Panc1 (cell line): ENCODE data around the gene NTNG1. TPM values are rescaled to one million over a fixed set of nuclear protein-coding genes. Genes with fewer than 3 reads are reported as not detected.

Experiments used
- ATAC-seq: fragments of 200-7000 bp; cut with Tn5 transposase; 2 replicates; pipeline ENCODE4 v1.9.1; 2020; ENCODE audit warnings: mild to moderate bottlenecking, moderate library complexity
- BruUV-seq: library from RNA; stranded (reverse); fragments of 400-500 nt; replicated peaks from 2 replicates; lab custom pipeline; 2021; lab: Mats Ljungman, UMichigan
- CTCF ChIA-PET: fragments of 300-600 bp; sonication (Branson Sonifier 250); formaldehyde crosslinking; loops from one replicate; lab custom pipeline; 2022; ENCODE audit warnings: antibody characterized with exemption; lab: Charles Lee
- POLR2A ChIA-PET: fragments of 300-600 bp; sonication (Branson Sonifier 250); formaldehyde crosslinking; loops from one replicate; lab custom pipeline; 2022; ENCODE audit warnings: antibody characterized with exemption; lab: Charles Lee
- DNase-seq: peaks from one replicate; pipeline ENCODE4 v3.0.0-alpha.2; 2010; ENCODE audit warnings: low read depth, low spot score
- H3K27ac ChIP-seq: 2 replicates; pipeline ENCODE4 v1.5.1; 2011; ENCODE audit warnings: mild to moderate bottlenecking, low read length, inconsistent platforms
- H3K27me3 ChIP-seq: fragments of 200-500 bp; sonication (Bioruptor generic); 2 replicates; pipeline ENCODE4 v1.6.0; 2014; ENCODE audit warnings: low read length, inconsistent platforms; ENCODE audit not compliant: control insufficient read depth, insufficient read depth
- H3K36me3 ChIP-seq: fragments of 200-500 bp; sonication (Bioruptor generic); 2 replicates; pipeline ENCODE4 v1.5.1; 2014; ENCODE audit warnings: inconsistent platforms, mild to moderate bottlenecking, low read length, moderate library complexity; ENCODE audit not compliant: control insufficient read depth, insufficient read depth
- H3K4me1 ChIP-seq: 2 replicates; pipeline ENCODE4 v1.5.1; 2011; ENCODE audit warnings: inconsistent platforms, mild to moderate bottlenecking, low read length, moderate library complexity; ENCODE audit not compliant: control insufficient read depth, insufficient read depth
- H3K4me3 ChIP-seq, 2 experiments: 2 replicates each; pipeline ENCODE4 v1.5.1; 2011 to 2012; ENCODE audit warnings: low read depth in 2 of 2, low read length in 2 of 2, mild to moderate bottlenecking in 2 of 2, inconsistent platforms in 1 of 2, moderate library complexity in 1 of 2
- H3K9me3 ChIP-seq: fragments of 200-500 bp; sonication (Bioruptor generic); 2 replicates; pipeline ENCODE4 v1.5.1; 2014; ENCODE audit warnings: low read depth, mild to moderate bottlenecking, inconsistent platforms, low read length, moderate library complexity; ENCODE audit not compliant: control insufficient read depth, insufficient read depth
- POLR2AphosphoS5 ChIP-seq: IDR thresholded peaks from 2 replicates; pipeline ENCODE4 v1.6.1; 2012; ENCODE audit warnings: mild to moderate bottlenecking, low read depth, low read length, moderate library complexity
- SIN3A ChIP-seq: IDR thresholded peaks from 2 replicates; pipeline ENCODE4 v1.6.1; 2012; ENCODE audit warnings: low read depth, mild to moderate bottlenecking, low read length, moderate library complexity, borderline replicate concordance; ENCODE audit not compliant: insufficient read depth
- TCF7L2 ChIP-seq: IDR thresholded peaks from 2 replicates; pipeline ENCODE4 v1.6.1; 2011; ENCODE audit warnings: mild to moderate bottlenecking, low read depth, low read length, inconsistent platforms
- in situ Hi-C: cut with HindIII; loops from 2 replicates; pipeline ENCODE4 v1.10.0; 2016; ENCODE audit warnings: low sequenced_read_pairs, low pct_unique_long_range_greater_than_20kb
- intact Hi-C: fragments of 100-400 bp; cut with micrococcal nuclease; formaldehyde crosslinking; loops from one replicate; pipeline ENCODE4 v1.10.0; 2022; ENCODE audit not compliant: unreplicated experiment
- total RNA-seq: library from RNA; stranded (reverse); gene quantifications from one replicate; pipeline ENCODE4 v1.2.1, GENCODE V29; 2021; ENCODE audit not compliant: unreplicated experiment
- TF ChIP-seq, protein P1 (sequence below): fragments of 450-650 bp; IDR thresholded peaks from 2 replicates; pipeline ENCODE4 v1.5.1; 2017; ENCODE audit warnings: mild to moderate bottlenecking
- TF ChIP-seq, protein P2 (sequence below), 2 experiments: IDR thresholded peaks; 2 replicates each; pipeline ENCODE4 v1.6.1; 2011 to 2012; ENCODE audit warnings: low read depth in 2 of 2, control low read depth in 1 of 2, low read length in 1 of 2, mild to moderate bottlenecking in 1 of 2, moderate library complexity in 1 of 2; ENCODE audit not compliant: insufficient read depth in 1 of 2

The NTNG1 gene
- total RNA-seq, 1 experiment from 2014 or later = 0.13 TPM

DNA sequence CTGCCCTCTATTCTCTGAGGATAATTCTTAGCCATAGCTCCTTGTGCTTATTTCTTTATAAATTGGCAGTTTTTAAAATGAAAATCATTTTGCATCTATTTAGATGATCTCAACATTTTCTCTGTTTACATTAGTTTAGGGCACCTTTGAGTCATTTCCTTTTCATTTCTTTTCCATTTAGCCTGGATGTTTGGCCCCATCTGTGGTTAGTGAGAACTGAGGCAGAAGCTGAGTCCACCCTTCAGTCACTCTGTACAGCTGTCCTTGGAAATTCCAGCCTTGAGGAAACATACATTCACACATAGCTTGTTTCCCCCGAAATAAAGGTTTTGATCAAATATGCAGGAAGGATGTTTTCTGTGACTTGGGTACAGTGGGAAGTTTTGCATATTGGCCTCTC, 123.7 kb downstream of the NTNG1 start:
- in situ Hi-C loops = no loop called here
- no peak overlapping the region for H3K4me3 ChIP-seq
- BruUV-seq = no TSS peak
- intact Hi-C loops = no loop called here
- H3K9me3 ChIP-seq = no peaks in the 10 kb centered on the region
- no peak for DNase-seq
- H3K27me3 ChIP-seq = no peaks in the 10 kb centered on the region
- no peak overlapping the region for H3K27ac ChIP-seq
- no peaks in the 10 kb centered on the region for H3K36me3 ChIP-seq
- no peak for ATAC-seq
- ChIA-PET CTCF (no interaction called here), POLR2A (no interaction called here)
- TF ChIP-seq, protein P1, sequence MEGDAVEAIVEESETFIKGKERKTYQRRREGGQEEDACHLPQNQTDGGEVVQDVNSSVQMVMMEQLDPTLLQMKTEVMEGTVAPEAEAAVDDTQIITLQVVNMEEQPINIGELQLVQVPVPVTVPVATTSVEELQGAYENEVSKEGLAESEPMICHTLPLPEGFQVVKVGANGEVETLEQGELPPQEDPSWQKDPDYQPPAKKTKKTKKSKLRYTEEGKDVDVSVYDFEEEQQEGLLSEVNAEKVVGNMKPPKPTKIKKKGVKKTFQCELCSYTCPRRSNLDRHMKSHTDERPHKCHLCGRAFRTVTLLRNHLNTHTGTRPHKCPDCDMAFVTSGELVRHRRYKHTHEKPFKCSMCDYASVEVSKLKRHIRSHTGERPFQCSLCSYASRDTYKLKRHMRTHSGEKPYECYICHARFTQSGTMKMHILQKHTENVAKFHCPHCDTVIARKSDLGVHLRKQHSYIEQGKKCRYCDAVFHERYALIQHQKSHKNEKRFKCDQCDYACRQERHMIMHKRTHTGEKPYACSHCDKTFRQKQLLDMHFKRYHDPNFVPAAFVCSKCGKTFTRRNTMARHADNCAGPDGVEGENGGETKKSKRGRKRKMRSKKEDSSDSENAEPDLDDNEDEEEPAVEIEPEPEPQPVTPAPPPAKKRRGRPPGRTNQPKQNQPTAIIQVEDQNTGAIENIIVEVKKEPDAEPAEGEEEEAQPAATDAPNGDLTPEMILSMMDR = no peak
- TF ChIP-seq POLR2AphosphoS5 = no peak
- TF ChIP-seq, protein P2, sequence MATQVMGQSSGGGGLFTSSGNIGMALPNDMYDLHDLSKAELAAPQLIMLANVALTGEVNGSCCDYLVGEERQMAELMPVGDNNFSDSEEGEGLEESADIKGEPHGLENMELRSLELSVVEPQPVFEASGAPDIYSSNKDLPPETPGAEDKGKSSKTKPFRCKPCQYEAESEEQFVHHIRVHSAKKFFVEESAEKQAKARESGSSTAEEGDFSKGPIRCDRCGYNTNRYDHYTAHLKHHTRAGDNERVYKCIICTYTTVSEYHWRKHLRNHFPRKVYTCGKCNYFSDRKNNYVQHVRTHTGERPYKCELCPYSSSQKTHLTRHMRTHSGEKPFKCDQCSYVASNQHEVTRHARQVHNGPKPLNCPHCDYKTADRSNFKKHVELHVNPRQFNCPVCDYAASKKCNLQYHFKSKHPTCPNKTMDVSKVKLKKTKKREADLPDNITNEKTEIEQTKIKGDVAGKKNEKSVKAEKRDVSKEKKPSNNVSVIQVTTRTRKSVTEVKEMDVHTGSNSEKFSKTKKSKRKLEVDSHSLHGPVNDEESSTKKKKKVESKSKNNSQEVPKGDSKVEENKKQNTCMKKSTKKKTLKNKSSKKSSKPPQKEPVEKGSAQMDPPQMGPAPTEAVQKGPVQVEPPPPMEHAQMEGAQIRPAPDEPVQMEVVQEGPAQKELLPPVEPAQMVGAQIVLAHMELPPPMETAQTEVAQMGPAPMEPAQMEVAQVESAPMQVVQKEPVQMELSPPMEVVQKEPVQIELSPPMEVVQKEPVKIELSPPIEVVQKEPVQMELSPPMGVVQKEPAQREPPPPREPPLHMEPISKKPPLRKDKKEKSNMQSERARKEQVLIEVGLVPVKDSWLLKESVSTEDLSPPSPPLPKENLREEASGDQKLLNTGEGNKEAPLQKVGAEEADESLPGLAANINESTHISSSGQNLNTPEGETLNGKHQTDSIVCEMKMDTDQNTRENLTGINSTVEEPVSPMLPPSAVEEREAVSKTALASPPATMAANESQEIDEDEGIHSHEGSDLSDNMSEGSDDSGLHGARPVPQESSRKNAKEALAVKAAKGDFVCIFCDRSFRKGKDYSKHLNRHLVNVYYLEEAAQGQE (IDR thresholded peaks at IDR 0.05; ENCODE audit: insufficient read depth in 1 of 2, low read depth in 2 of 2, low read length in 1 of 2) = no peak
- no peak for TF ChIP-seq SIN3A
- TF ChIP-seq TCF7L2 = no peak
- H3K4me1 ChIP-seq = no peaks in the 10 kb centered on the region

DNA sequence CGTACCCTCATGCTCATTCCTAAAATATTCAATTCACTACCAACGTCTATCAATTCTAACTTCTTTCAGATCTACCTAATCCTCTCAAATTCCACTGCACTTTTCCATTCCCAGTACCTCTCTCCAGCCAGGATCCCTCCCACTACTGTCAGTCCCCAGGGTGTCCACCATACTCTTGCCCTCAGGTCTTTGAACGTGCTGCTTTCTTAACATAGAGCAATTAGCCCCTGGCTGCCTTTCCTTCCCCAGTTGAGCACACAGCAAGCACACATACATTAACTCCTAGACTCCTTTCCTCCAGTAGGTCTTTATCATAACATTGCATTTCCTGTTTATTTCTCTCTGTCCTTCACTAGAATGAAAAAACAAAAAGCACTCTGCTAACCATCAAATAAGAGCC, 126.7 kb downstream of the NTNG1 start:
- ATAC-seq (no peak), DNase-seq (no peak)
- no peaks in the 10 kb centered on the region for H3K36me3 ChIP-seq
- CTCF ChIA-PET = no interaction called here
- BruUV-seq = no TSS peak
- POLR2A ChIA-PET = no interaction called here
- H3K9me3 ChIP-seq = no peaks in the 10 kb centered on the region
- TF ChIP-seq, protein P2 (IDR thresholded peaks at IDR 0.05; ENCODE audit: insufficient read depth in 1 of 2, low read depth in 2 of 2, low read length in 1 of 2) = no peak
- TF ChIP-seq, protein P1 = no peak
- no peak for TF ChIP-seq SIN3A
- no peak overlapping the region for H3K27ac ChIP-seq
- no peaks in the 10 kb centered on the region for H3K27me3 ChIP-seq
- no peak overlapping the region for H3K4me3 ChIP-seq
- intact Hi-C loops = no loop called here
- no peaks in the 10 kb centered on the region for H3K4me1 ChIP-seq
- in situ Hi-C loops = no loop called here
